ENCODE measurements around the gene PODNL1.

The PODNL1 gene

DNA sequence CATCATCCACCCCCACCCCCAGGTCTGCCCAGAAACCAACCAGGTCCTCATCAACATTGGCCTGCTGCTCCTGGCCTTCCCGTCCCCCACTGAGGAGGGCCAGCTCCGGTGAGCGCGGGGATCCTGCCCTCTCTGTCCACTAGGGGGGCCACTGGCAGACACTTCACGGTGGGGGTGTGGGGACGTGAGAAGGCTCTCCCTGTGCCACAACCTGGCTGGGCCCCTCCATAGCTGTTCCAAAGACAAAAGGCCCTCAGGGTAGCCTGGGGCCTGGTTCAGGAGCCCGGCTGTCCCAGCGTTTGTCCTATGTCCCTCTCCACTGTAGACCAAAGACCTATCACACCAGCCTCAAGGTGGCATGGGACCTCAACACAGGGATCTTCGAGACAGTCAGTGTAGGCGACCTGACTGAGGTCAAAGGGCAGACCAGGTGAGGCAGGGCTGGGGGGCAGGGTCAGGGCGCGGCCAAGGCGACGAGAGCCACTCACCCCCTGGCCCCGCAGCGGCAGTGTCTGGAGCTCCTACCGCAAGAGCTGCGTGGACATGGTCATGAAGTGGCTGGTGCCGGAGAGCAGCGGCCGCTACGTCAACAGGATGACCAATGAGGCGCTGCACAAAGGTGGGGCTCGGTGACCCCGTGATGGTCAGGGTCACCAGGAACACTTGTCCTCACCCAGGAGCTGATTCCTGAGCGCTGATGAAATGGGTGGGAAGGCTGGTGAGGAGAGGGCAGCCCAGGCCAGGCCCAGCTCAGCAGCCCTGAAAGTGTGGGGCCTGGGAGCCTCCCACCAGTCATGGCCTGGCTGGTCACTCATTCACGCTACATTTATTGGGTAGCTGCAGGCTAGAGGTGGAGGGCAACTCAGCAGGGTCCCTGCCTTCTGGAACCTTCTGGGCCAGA, 22.0 kb upstream of the PODNL1 start:
- DNase-seq (ENCODE audit: low spot score): peak; percentile 70
- TF ChIP-seq, protein P1, sequence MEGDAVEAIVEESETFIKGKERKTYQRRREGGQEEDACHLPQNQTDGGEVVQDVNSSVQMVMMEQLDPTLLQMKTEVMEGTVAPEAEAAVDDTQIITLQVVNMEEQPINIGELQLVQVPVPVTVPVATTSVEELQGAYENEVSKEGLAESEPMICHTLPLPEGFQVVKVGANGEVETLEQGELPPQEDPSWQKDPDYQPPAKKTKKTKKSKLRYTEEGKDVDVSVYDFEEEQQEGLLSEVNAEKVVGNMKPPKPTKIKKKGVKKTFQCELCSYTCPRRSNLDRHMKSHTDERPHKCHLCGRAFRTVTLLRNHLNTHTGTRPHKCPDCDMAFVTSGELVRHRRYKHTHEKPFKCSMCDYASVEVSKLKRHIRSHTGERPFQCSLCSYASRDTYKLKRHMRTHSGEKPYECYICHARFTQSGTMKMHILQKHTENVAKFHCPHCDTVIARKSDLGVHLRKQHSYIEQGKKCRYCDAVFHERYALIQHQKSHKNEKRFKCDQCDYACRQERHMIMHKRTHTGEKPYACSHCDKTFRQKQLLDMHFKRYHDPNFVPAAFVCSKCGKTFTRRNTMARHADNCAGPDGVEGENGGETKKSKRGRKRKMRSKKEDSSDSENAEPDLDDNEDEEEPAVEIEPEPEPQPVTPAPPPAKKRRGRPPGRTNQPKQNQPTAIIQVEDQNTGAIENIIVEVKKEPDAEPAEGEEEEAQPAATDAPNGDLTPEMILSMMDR (IDR thresholded peaks at IDR 0.05; ENCODE audit: extremely low read depth, missing control alignments): no peak

DNA sequence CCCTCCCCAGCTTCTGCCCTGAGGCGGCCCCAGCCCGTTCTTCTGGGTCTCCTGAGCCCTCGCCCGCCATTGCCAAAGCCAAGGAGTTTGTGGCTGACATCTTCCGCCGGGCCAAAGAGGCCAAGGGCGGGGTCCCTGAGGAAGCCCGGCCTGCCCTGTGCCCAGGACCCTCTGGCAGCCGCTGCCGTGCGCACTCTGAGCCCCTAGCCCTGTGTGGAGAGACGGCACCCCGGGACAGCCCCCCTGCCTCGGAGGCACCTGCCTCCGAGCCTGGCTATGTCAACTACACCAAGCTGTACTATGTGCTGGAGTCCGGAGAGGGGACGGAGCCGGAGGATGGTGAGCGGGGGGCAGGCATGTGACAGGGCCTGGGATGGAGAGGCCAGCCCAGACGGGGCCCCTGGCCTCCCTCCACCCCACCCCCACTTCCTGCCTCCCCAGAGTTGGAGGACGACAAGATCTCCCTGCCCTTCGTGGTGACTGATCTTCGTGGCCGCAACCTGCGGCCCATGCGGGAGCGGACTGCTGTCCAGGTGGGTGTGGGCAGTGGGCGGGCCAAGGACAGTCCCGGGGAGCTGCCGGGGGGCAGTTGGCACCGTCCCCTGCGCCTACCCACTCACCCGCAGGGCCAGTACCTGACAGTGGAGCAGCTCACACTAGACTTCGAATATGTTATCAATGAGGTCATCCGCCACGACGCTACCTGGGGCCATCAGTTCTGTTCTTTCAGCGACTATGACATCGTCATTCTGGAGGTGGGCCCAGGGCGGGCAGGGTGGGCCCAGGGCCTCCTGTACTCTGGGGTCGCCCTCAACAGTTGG, 21.1 kb upstream of the PODNL1 start:
- DNase-seq (ENCODE audit: low spot score): no peak
- TF ChIP-seq, protein P1 (IDR thresholded peaks at IDR 0.05; ENCODE audit: extremely low read depth, missing control alignments): no peak

DNA sequence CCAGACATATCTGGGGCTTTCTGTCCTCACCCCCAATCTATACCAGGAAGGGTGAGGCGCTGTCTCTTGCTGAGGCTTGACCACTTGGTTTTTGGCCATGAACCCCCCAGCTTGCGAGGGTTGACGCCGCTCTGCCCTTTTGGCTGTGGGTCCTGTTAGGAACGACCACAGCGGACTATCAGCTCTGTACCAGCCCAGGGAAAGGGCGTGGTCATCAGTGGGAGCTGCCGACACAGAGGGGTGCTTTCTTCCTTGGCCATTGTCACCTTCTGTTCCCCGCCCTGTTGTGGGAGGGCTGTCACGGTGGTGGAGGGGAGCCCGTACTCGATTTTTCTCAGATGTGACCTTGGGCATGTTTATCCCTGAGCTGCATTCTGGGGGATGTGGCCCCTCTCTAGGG, 19.8 kb upstream of the PODNL1 start:
- TF ChIP-seq, protein P1 (IDR thresholded peaks at IDR 0.05; ENCODE audit: extremely low read depth, missing control alignments): no peak
- DNase-seq (ENCODE audit: low spot score): no peak

DNA sequence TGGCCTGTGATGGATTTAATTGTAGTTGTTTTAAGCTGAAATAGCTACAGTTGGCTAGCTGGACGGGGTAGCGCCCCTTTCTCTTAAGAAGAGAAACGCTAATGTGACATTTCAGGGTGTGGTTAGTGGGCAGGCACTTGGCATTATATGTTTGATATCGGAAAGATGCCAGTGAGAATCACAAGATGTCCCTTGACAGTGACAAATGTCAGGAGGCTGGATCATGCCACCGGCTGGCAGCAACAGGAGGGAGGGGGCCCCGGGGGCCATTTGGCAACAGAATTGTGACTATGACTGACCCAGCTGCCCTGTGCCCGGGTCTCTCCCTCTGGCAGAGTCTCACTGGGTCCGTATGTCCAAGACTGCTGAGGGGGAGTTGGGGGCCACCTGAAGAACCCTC, 18.8 kb upstream of the PODNL1 start:
- DNase-seq (ENCODE audit: low spot score): no peak
- TF ChIP-seq, protein P1 (IDR thresholded peaks at IDR 0.05; ENCODE audit: extremely low read depth, missing control alignments): no peak

DNA sequence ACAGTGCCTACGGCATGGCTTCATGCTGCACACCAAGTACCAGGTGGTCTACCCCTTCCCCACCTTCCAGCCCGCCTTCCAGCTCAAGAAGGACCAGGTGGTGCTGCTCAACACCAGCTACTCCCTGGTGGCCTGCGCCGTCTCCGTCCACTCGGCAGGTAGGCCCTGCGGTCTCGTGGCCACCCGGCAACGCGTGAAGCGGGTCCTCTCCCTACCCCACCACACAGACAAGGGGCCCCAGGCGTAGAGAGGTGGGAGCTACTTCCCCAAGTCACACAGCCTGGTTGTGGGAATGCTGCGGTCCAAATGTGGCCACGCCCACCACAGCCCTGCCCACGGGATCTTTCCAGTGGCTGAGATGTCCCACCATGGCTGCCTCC, 18.1 kb upstream of the PODNL1 start:
- TF ChIP-seq, protein P1 (IDR thresholded peaks at IDR 0.05; ENCODE audit: extremely low read depth, missing control alignments): no peak
- no peak for DNase-seq (ENCODE audit: low spot score)

DNA sequence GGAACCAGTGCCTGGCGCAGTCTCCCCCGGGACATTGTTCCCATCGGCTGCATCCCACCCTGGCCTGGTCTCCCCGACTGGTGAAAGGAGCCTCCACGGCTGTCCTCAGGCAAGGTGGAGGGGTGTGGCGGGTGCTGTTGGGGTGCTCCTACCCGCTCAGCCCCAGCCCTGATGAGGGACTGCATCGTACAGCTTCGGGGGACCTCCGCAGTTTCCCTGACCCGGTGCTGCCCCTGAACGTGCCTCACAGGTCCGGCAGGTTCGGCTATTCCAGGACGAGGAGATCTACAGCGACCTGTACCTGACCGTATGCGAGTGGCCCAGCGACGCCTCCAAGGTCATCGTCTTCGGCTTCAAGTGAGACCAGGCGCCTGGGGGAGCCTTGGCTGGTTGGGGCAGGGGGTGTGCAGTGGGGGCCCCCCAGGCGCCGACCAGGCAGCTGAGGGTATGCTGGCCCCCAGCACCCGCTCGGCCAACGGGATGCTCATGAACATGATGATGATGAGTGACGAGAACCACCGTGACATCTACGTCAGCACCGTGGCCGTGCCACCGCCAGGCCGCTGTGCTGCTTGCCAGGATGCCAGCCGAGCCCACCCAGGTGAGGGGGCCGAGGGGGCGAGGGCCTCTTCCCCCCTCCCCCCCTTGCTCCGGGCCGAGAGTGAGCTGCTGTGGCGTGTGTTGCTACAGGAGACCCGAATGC, 17.6 kb upstream of the PODNL1 start:
- no peak for DNase-seq (ENCODE audit: low spot score)
- TF ChIP-seq, protein P1 (IDR thresholded peaks at IDR 0.05; ENCODE audit: extremely low read depth, missing control alignments): no peak
